OCI-LY3 (cell line): Measurements from ENCODE around the gene CIPC.

Experiments
- H2AFZ ChIP-seq: fragments of 200-600, 300-600 bp; shearing (Covaris generic); 2 replicates; pipeline ENCODE4 v1.6.0; 2014; ENCODE audit warnings: antibody characterized with exemption, low read depth, low read length
- H3K27ac ChIP-seq: fragments of 200-600, 300-600 bp; sonication (generic); 2 replicates; pipeline ENCODE4 v1.5.1; 2014; ENCODE audit warnings: mild to moderate bottlenecking, low read length, moderate library complexity, mixed read lengths
- H3K27me3 ChIP-seq: fragments of 200-600, 300-600 bp; sonication (generic); 2 replicates; pipeline ENCODE4 v1.6.1; 2014; ENCODE audit warnings: low read depth, low read length, mixed read lengths
- H3K36me3 ChIP-seq: fragments of 200-600, 300-600 bp; sonication (generic); replicated peaks from 2 replicates; pipeline ENCODE3; 2014; ENCODE audit warnings: low read depth, low read length, mixed read lengths
- H3K4me1 ChIP-seq: fragments of 300-600, 200-600 bp; sonication (generic); 2 replicates; pipeline ENCODE4 v1.6.1; 2014; ENCODE audit warnings: low read length, mixed read lengths
- H3K4me2 ChIP-seq: fragments of 200-600, 300-600 bp; sonication (generic); 2 replicates; pipeline ENCODE4 v1.6.1; 2014; ENCODE audit warnings: low read length, mixed read lengths
- H3K4me3 ChIP-seq: fragments of 300-600, 200-600 bp; sonication (generic); 2 replicates; pipeline ENCODE4 v1.5.1; 2014; ENCODE audit warnings: antibody characterized with exemption, mild to moderate bottlenecking, low read length, moderate library complexity
- H3K79me2 ChIP-seq: fragments of 300-600, 200-600 bp; shearing (Covaris generic); 2 replicates; pipeline ENCODE4 v1.6.1; 2014; ENCODE audit warnings: mild to moderate bottlenecking, low read length, mixed read lengths
- H3K9ac ChIP-seq: fragments of 300-600, 200-600 bp; shearing (Covaris generic); 2 replicates; pipeline ENCODE4 v1.6.0; 2014; ENCODE audit warnings: mild to moderate bottlenecking, low read length, moderate library complexity
- H3K9me3 ChIP-seq: fragments of 200-600, 300-600 bp; shearing (Covaris generic); 2 replicates; pipeline ENCODE4 v1.6.1; 2014; ENCODE audit warnings: low read length, mixed read lengths; ENCODE audit not compliant: insufficient read depth
- H4K20me1 ChIP-seq: fragments of 200-600, 300-600 bp; sonication (generic); 2 replicates; pipeline ENCODE4 v1.6.1; 2016; ENCODE audit warnings: low read length, mixed read lengths; ENCODE audit not compliant: insufficient read depth
- CTCF ChIP-seq: fragments of 200-600, 300-600 bp; sonication (generic); IDR thresholded peaks from 2 replicates; pipeline ENCODE4 v1.5.1; 2014; ENCODE audit warnings: antibody characterized with exemption, low read length, low read depth
- EZH2phosphoT487 ChIP-seq: fragments of 200-600 bp; shearing (Covaris generic); IDR thresholded peaks from 2 replicates; pipeline ENCODE4 v1.6.1; 2018; ENCODE audit warnings: antibody characterized with exemption, mixed run types, low read depth

CIPC gene

GRCh38 chr14:77125281-77125801 lies 27.3 kb downstream of the CIPC start:
- Histone ChIP-seq H3K27ac (no peak overlapping the region), H4K20me1 (no peaks in the 10 kb centered on the region), H3K79me2 (peaks cover 22% of the 10 kb centered on the region), H2AFZ (peak overlapping the region; percentile 24; the same call in 1 of the 2 replicates), H3K4me1 (peaks cover 47% of the 10 kb centered on the region), H3K27me3 (no peaks in the 10 kb centered on the region), H3K4me3 (peak overlapping the region; percentile 84), H3K4me2 (peak overlapping the region; percentile 88), H3K9ac (peak overlapping the region; percentile 96), H3K36me3 (peaks cover 11% of the 10 kb centered on the region), H3K9me3 (no peaks in the 10 kb centered on the region; the same call in 1 of the 2 replicates)
- TF ChIP-seq EZH2phosphoT487 (no peak), CTCF (no peak)

GRCh38 chr14:77125823-77126325 lies 27.8 kb downstream of the CIPC start:
- no peak overlapping the region for H3K4me3 ChIP-seq
- H3K27me3 ChIP-seq = no peaks in the 10 kb centered on the region
- peak overlapping the region; percentile 88 for H3K4me2 ChIP-seq
- H3K9me3 ChIP-seq = no peaks in the 10 kb centered on the region; the same call in 1 of the 2 replicates
- TF ChIP-seq EZH2phosphoT487 (no peak), CTCF (no peak)
- H2AFZ ChIP-seq = no peak overlapping the region
- H3K27ac ChIP-seq = no peak overlapping the region
- H4K20me1 ChIP-seq = no peaks in the 10 kb centered on the region
- H3K79me2 ChIP-seq = peaks cover 22% of the 10 kb centered on the region
- H3K36me3 ChIP-seq = peaks cover 11% of the 10 kb centered on the region
- H3K9ac ChIP-seq = peak overlapping the region; percentile 96; the same call in 1 of the 2 replicates
- H3K4me1 ChIP-seq = peaks cover 41% of the 10 kb centered on the region

- TF ChIP-seq EZH2phosphoT487 = no peak
- TF ChIP-seq CTCF = no peak
- H3K4me1 ChIP-seq = peaks cover 36% of the 10 kb centered on the region
- H3K4me3 ChIP-seq = no peak overlapping the region
- no peak overlapping the region for H2AFZ ChIP-seq
- H3K79me2 ChIP-seq = peaks cover 22% of the 10 kb centered on the region
- H3K9ac ChIP-seq = no peak overlapping the region
- no peaks in the 10 kb centered on the region for H3K27me3 ChIP-seq
- no peak overlapping the region for H3K27ac ChIP-seq
- no peaks in the 10 kb centered on the region for H3K9me3 ChIP-seq
- H3K36me3 ChIP-seq = peaks cover 11% of the 10 kb centered on the region
- H3K4me2 ChIP-seq = no peak overlapping the region
- H4K20me1 ChIP-seq = no peaks in the 10 kb centered on the region
Observed at GRCh38 chr14:77126461-77126990, 28.5 kb downstream of the CIPC start.

- peaks cover 17% of the 10 kb centered on the region for H3K4me1 ChIP-seq
- H3K79me2 ChIP-seq = peaks cover 4% of the 10 kb centered on the region; the same call in 1 of the 2 replicates
- no peak overlapping the region for H2AFZ ChIP-seq
- H3K4me3 ChIP-seq = no peak overlapping the region
- H3K36me3 ChIP-seq = no peaks in the 10 kb centered on the region
- no peaks in the 10 kb centered on the region for H3K9me3 ChIP-seq
- H3K27ac ChIP-seq = no peak overlapping the region
- H4K20me1 ChIP-seq = no peaks in the 10 kb centered on the region
- TF ChIP-seq CTCF (no peak), EZH2phosphoT487 (no peak)
- no peak overlapping the region for H3K4me2 ChIP-seq
- no peaks in the 10 kb centered on the region for H3K27me3 ChIP-seq
- no peak overlapping the region for H3K9ac ChIP-seq
Observed at GRCh38 chr14:77128414-77128891, 30.4 kb downstream of the CIPC start.
